Endothelial cell of umbilical vein (primary cell): ENCODE measurements around the gene EPAS1. TPM values are rescaled to one million over a fixed set of nuclear protein-coding genes. Genes with fewer than 3 reads are reported as not detected.

ENCODE experiments used
- BruUV-seq: library from RNA; stranded (reverse); fragments of 400-500 nt; replicated peaks from 2 replicates; lab custom pipeline; 2021; lab: Mats Ljungman, UMichigan
- CTCF ChIA-PET: fragments of 300-600, 350-600 bp; sonication (Branson Sonifier 250); formaldehyde crosslinking; loops from one replicate; lab custom pipeline; 2021; ENCODE audit warnings: antibody characterized with exemption, inconsistent platforms; lab: Charles Lee
- POLR2A ChIA-PET: fragments of 300-600, 350-600 bp; sonication (Branson Sonifier 250); formaldehyde crosslinking; loops from one replicate; lab custom pipeline; 2021; ENCODE audit warnings: antibody characterized with exemption, inconsistent platforms; lab: Charles Lee
- DNase-seq: peaks from one replicate; pipeline ENCODE4 v3.0.0-alpha.2; 2011; ENCODE audit warnings: low read depth, low spot score
- FAIRE-seq: peaks from 2 replicates; lab custom pipeline; 2011; peaks lifted over from hg19 to GRCh38; lab: Jason Lieb, UNC
- H2AFZ ChIP-seq: 2 replicates; pipeline ENCODE4 v1.6.0; 2012; ENCODE audit warnings: low read depth, low read length, control low read depth, inconsistent platforms
- H3K27ac ChIP-seq: 2 replicates; pipeline ENCODE4 v1.5.1; 2011; ENCODE audit warnings: low read depth, mild to moderate bottlenecking, control low read depth, low read length, moderate library complexity; ENCODE audit not compliant: insufficient read depth
- H3K27me3 ChIP-seq, 2 experiments: 2 replicates each; pipeline versions ENCODE4 v1.6.0 to v1.6.1; 2011; ENCODE audit warnings: low read length in 2 of 2, mixed read lengths in 1 of 2; ENCODE audit not compliant: control insufficient read depth in 2 of 2, insufficient read depth in 2 of 2
- H3K36me3 ChIP-seq, 2 experiments: 2 replicates in 1 of 2; 3 replicates in 1 of 2; pipeline ENCODE4 v1.5.1; 2011; ENCODE audit warnings: low read length in 2 of 2, mild to moderate bottlenecking in 1 of 2, moderate library complexity in 1 of 2; ENCODE audit not compliant: control insufficient read depth in 2 of 2, insufficient read depth in 2 of 2; ENCODE audit errors: extremely low read depth in 1 of 2
- H3K4me1 ChIP-seq: 3 replicates; pipeline ENCODE4 v1.5.1; 2011; ENCODE audit warnings: mild to moderate bottlenecking, low read length; ENCODE audit not compliant: control insufficient read depth, insufficient read depth; ENCODE audit errors: extremely low read depth
- H3K4me2 ChIP-seq: 2 replicates; pipeline ENCODE4 v1.6.1; 2011; ENCODE audit warnings: low read length, control low read depth, mixed read lengths; ENCODE audit not compliant: insufficient read depth
- H3K4me3 ChIP-seq, 3 experiments: fragments of 200-600 bp in 1 of 3; sonication (generic), shearing (Covaris generic) in 1 of 3; replicated peaks in 1 of 3; 2 replicates each; pipeline ENCODE4 v1.5.1; 2011 to 2016; ENCODE audit warnings: control low read depth in 3 of 3, low read length in 3 of 3, mild to moderate bottlenecking in 2 of 3, inconsistent platforms in 1 of 3, low read depth in 1 of 3, moderate library complexity in 1 of 3; ENCODE audit not compliant: insufficient read depth in 1 of 3
- H3K79me2 ChIP-seq: 2 replicates; pipeline ENCODE4 v1.6.0; 2012; ENCODE audit warnings: low read length, inconsistent platforms; ENCODE audit not compliant: control insufficient read depth, insufficient read depth
- H3K9ac ChIP-seq: replicated peaks from 2 replicates; pipeline ENCODE3; 2011; ENCODE audit warnings: low read length, control low read depth; ENCODE audit not compliant: insufficient read depth; ENCODE audit errors: extremely low read depth
- H3K9me1 ChIP-seq: replicated peaks from 3 replicates; pipeline ENCODE4 v1.6.0; 2011; ENCODE audit warnings: mild to moderate bottlenecking, low read length; ENCODE audit not compliant: control insufficient read depth, insufficient read depth; ENCODE audit errors: extremely low read depth
- H3K9me3 ChIP-seq: replicated peaks from 2 replicates; pipeline ENCODE4 v1.5.1; 2012; ENCODE audit warnings: low read length, inconsistent platforms; ENCODE audit not compliant: control insufficient read depth, insufficient read depth
- H4K20me1 ChIP-seq: replicated peaks from 2 replicates; pipeline ENCODE3; 2011; ENCODE audit warnings: mild to moderate bottlenecking, low read length; ENCODE audit not compliant: control insufficient read depth, insufficient read depth; ENCODE audit errors: extremely low read depth
- FOS ChIP-seq: IDR thresholded peaks from 2 replicates; pipeline ENCODE4 v1.6.1; 2011; ENCODE audit warnings: mild to moderate bottlenecking, low read length, moderate library complexity, borderline replicate concordance; ENCODE audit not compliant: insufficient read depth
- GATA2 ChIP-seq: IDR thresholded peaks from 2 replicates; pipeline ENCODE4 v1.7.0; 2011; ENCODE audit warnings: low read depth, mild to moderate bottlenecking, moderate library complexity, mixed read lengths, low read length; ENCODE audit not compliant: insufficient read length, insufficient read depth
- POLR2A ChIP-seq: IDR thresholded peaks from 2 replicates; pipeline ENCODE4 v1.6.1; 2012; ENCODE audit warnings: low read depth, mild to moderate bottlenecking, control low read depth, low read length
- dilution Hi-C: fragments of 300-500 bp; cut with MboI; formaldehyde crosslinking; loops from one replicate; pipeline ENCODE4 v1.15.0; 2019; ENCODE audit warnings: low sequenced_read_pairs; ENCODE audit not compliant: extremely low pct_ligation_motif_present
- intact Hi-C: fragments of 100-400 bp; cut with micrococcal nuclease; formaldehyde crosslinking; loops from one replicate; pipeline ENCODE4 v1.10.0; 2022
- polyA plus RNA-seq, 4 experiments: library from polyadenylated mRNA; depleted of rRNA in 3 of 4; stranded (reverse) in 3 of 4; unstranded in 1 of 4; fragments of >200 nt; gene quantifications; 2 replicates each; pipeline versions ENCODE4 v1.2.1 to v1.2.3, GENCODE V29; 2011 to 2012; ENCODE audit warnings: missing spikeins in 1 of 4
- small RNA-seq: library from RNA; depleted of rRNA; stranded (forward); fragments of <200 nt; gene quantifications from one replicate; pipeline ENCODE3, GENCODE V24; 2012; ENCODE audit warnings: low replicate concordance, low read depth; ENCODE audit not compliant: insufficient read depth, insufficient read length
- total RNA-seq: library from RNA; stranded (reverse); gene quantifications from 2 replicates; pipeline ENCODE4 v1.2.3, GENCODE V29; 2021
- TF ChIP-seq, protein P1 (sequence below): IDR thresholded peaks from 2 replicates; pipeline ENCODE4 v1.6.1; 2011; ENCODE audit not compliant: insufficient read depth, insufficient read length

The EPAS1 gene
- total and polyA plus RNA-seq, 2 donors (not counting 3 experiments of a cell fraction or from before 2014, with no cell fraction given) = 229 to 374 TPM

DNA sequence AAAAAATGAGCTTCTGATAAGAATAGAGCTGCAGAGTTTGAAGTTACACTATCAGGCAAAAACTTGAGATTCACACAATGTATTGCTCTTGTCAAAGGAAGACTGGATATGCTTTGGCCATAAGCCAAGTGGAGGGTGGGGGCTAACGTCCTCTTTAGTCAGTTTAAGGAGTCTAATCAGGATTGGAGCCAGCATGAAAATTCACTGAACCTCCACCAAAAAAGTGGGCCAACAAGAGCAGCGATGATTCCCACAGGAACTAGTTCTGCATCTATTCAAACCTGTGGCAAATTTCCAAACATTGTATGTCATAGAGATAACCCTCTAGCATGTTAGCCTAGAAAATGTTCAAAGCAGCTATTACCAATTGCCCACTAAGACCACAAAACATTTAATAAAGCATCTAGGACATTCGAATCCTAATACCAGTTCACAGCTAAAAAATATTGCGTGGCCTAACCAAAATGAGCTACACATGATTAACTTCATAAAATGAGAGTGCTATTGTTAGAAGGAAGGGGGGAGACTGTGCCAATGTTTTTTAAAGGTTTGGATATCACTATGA lies 138.7 kb downstream of the EPAS1 start:
- Histone ChIP-seq H3K4me3 (no peak overlapping the region), H3K27ac (no peak overlapping the region), H3K9ac (no peak overlapping the region), H3K9me3 (no peaks in the 10 kb centered on the region), H3K79me2 (no peaks in the 10 kb centered on the region), H3K4me1 (no peaks in the 10 kb centered on the region), H4K20me1 (no peaks in the 10 kb centered on the region), H2AFZ (no peak overlapping the region), H3K9me1 (no peaks in the 10 kb centered on the region), H3K4me2 (no peak overlapping the region), H3K27me3 (peaks cover 45 to 58% of the 10 kb centered on the region in 2 experiments), H3K36me3 (no peaks in the 10 kb centered on the region)
- ChIA-PET POLR2A (no interaction called here), CTCF (interaction anchor here (0.6 to 1.2 kb wide), 2 partner anchors 35 to 313 kb away, joined by 3 read pairs; no protein-coding TSS in a partner anchor)
- dilution Hi-C loops (no loop called here), intact Hi-C loops (no loop called here)
- no peak for FAIRE-seq
- no TSS peak for BruUV-seq
- no peak for DNase-seq
- TF ChIP-seq, protein P1, sequence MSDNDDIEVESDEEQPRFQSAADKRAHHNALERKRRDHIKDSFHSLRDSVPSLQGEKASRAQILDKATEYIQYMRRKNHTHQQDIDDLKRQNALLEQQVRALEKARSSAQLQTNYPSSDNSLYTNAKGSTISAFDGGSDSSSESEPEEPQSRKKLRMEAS = no peak
- no peak for TF ChIP-seq POLR2A
- TF ChIP-seq GATA2 = no peak
- TF ChIP-seq FOS = no peak

Small RNA genes within 50 kb of the gene (small RNA-seq; reads per million reads assigned to genes)
- gene RF00017 = not detected

Other genes with a start within 250 kb of the EPAS1 start
- gene TMEM247, start 182.2 kb downstream of the EPAS1 start, total RNA-seq = not detected in 2 replicates
- gene TMEM247, start 182.2 kb downstream of the EPAS1 start, polyA plus RNA-seq = not detected in 2 replicates
- gene RHOQ, start 245.1 kb downstream of the EPAS1 start, total RNA-seq = 20.5 and 34.0 TPM in 2 replicates
- gene RHOQ, start 245.1 kb downstream of the EPAS1 start, polyA plus RNA-seq = 18.1 and 19.0 TPM in 2 replicates
- gene ATP6V1E2, start 245.2 kb downstream of the EPAS1 start, total RNA-seq = 3.6 and 5.9 TPM in 2 replicates
- gene ATP6V1E2, start 245.2 kb downstream of the EPAS1 start, polyA plus RNA-seq = 1.4 and 1.5 TPM in 2 replicates